Body of pancreas (tissue), 4 donors: ENCODE results near the gene NR5A1.

ENCODE experiments used
- CTCF ChIP-seq, 7 experiments: fragments of 450-650 bp in 4 of 7; fragments of 200-600 bp in 3 of 7; sonication (generic) in 3 of 7; IDR thresholded peaks; one replicate each; pipeline ENCODE4 v1.5.1; 2016 to 2019; ENCODE audit warnings: antibody characterized with exemption in 7 of 7
- POLR2A ChIP-seq, 3 donors: fragments of 450-650 bp; IDR thresholded peaks; one replicate each; pipeline ENCODE4 v1.6.1; 2016; ENCODE audit warnings: antibody characterized with exemption in 3 of 3, mild to moderate bottlenecking in 2 of 3

- TF ChIP-seq POLR2A (IDR thresholded peaks at IDR 0.05) = no peak
- no peak for TF ChIP-seq CTCF (IDR thresholded peaks at IDR 0.05)
Observed at GRCh38 chr9:124458441-124458840, 48.8 kb downstream of the NR5A1 start.
